Kidney capillary endothelial cell (primary cell): ENCODE measurements around the gene CDK4.

ENCODE experiments used
- DNase-seq: peaks from one replicate; pipeline ENCODE4 v3.0.0-alpha.2; 2018; ENCODE audit warnings: low spot score

Gene CDK4

GRCh38 chr12:57738661-57739237, 13.4 kb downstream of the CDK4 start, which contains the start of gene AGAP2:
AGAP2 (minus strand) TSS chr12:57738742; CDS start chr12:57738246, 496 bp downstream.
- no peak for DNase-seq

GRCh38 chr12:57737467-57738460, 14.3 kb downstream of the CDK4 start:
- DNase-seq: no peak

GRCh38 chr12:57736741-57737466, 15.2 kb downstream of the CDK4 start:
- no peak for DNase-seq

GRCh38 chr12:57735952-57736740, 16.0 kb downstream of the CDK4 start:
- no peak for DNase-seq

- DNase-seq: no peak
These were observed 16.8 kb downstream of the CDK4 start for GRCh38 chr12:57735198-57735855.

GRCh38 chr12:57734591-57734990, 17.5 kb downstream of the CDK4 start:
- no peak for DNase-seq

GRCh38 chr12:57733928-57734327, 18.2 kb downstream of the CDK4 start:
- DNase-seq: no peak

GRCh38 chr12:57732726-57733593, 19.1 kb downstream of the CDK4 start:
- DNase-seq: no peak

- no peak for DNase-seq
These were observed 19.8 kb downstream of the CDK4 start for GRCh38 chr12:57732270-57732669.

GRCh38 chr12:57731411-57732080, 20.6 kb downstream of the CDK4 start:
- DNase-seq: no peak

- DNase-seq: no peak
These were observed 21.6 kb downstream of the CDK4 start for GRCh38 chr12:57730336-57731067.

- DNase-seq: no peak
These were observed 22.7 kb downstream of the CDK4 start for GRCh38 chr12:57729321-57729844.

GRCh38 chr12:57727758-57728395, 24.2 kb downstream of the CDK4 start:
- DNase-seq: no peak

GRCh38 chr12:57726884-57727757, 25.0 kb downstream of the CDK4 start:
- no peak for DNase-seq

- DNase-seq: peak; percentile 80
These were observed 25.8 kb downstream of the CDK4 start for GRCh38 chr12:57726151-57726883.

GRCh38 chr12:57725851-57726150, 26.3 kb downstream of the CDK4 start:
- DNase-seq: no peak
